ENCODE measurements around the gene ESPL1. TPM values are rescaled to one million over a fixed set of nuclear protein-coding genes. Genes with fewer than 3 reads are reported as not detected.

Gene ESPL1
- total RNA-seq, result 10 to 100 TPM; 88.4 to 90.2 TPM

GRCh38 chr12:53267999-53268629, at the start of gene ESPL1:
TSS of gene ESPL1 (plus strand) at chr12:53268299. CDS start at chr12:53268767, 468 bp downstream.
- POLR2A ChIA-PET, result interaction anchor here (0.7 to 7.0 kb wide), 28 partner anchors 9 to 408 kb away, joined by 3 to 93 read pairs (median 6); partner anchors contain the start of genes AAAS, ATP5MC2, CSAD and EIF4B
- CTCF ChIA-PET, result interaction anchor here (0.8 to 8.0 kb wide), 23 partner anchors 9 to 214 kb away, joined by 3 to 201 read pairs (median 5); partner anchors contain the start of genes AAAS, CSAD, PFDN5 and ZNF740
- H3K4me1 Mint-ChIP-seq, result peaks cover 53% of the 10 kb centered on the region
- peak within 1 kb of the TSS; percentile 98 for H3K4me3 Mint-ChIP-seq
- peak within 1 kb of the TSS; percentile 90 for H3K27ac Mint-ChIP-seq
- H3K36me3 Mint-ChIP-seq (ENCODE audit: low read depth), result peaks cover 44% of the 10 kb centered on the region
- peak; percentile 87 for DNase-seq
- H3K27me3 Mint-ChIP-seq, result no peaks in the 10 kb centered on the region
- H3K9me3 Mint-ChIP-seq, result no peaks in the 10 kb centered on the region

- ChIA-PET POLR2A (interaction anchor here (0.9 to 7.5 kb wide), 19 partner anchors 11 to 106 kb away, joined by 3 to 117 read pairs (median 6); partner anchors contain the start of genes AAAS, CSAD, ESPL1 and ITGB7), CTCF (interaction anchor here (0.6 to 15.2 kb wide), 13 partner anchors 9 to 290 kb away, joined by 3 to 211 read pairs (median 6); partner anchors contain the start of genes AAAS and ESPL1)
- Mint-ChIP-seq H3K27me3 (no peaks in the 10 kb centered on the region), H3K27ac (peak overlapping the region; percentile 90), H3K4me3 (peak overlapping the region; percentile 93), H3K36me3 (ENCODE audit: low read depth) (peaks cover 47% of the 10 kb centered on the region), H3K4me1 (peaks cover 80% of the 10 kb centered on the region), H3K9me3 (no peaks in the 10 kb centered on the region)
- DNase-seq, result no peak
These were observed 49.4 kb upstream of the ESPL1 start for GRCh38 chr12:53218551-53219291.

- Mint-ChIP-seq H3K27me3 (no peaks in the 10 kb centered on the region), H3K36me3 (ENCODE audit: low read depth) (peaks cover 40% of the 10 kb centered on the region), H3K9me3 (no peaks in the 10 kb centered on the region), H3K27ac (peak overlapping the region; percentile 90), H3K4me3 (peak overlapping the region; percentile 93), H3K4me1 (peaks cover 80% of the 10 kb centered on the region)
- DNase-seq, result peak; percentile 69
- CTCF ChIA-PET, result interaction anchor here (0.8 to 15.2 kb wide), 15 partner anchors 9 to 289 kb away, joined by 3 to 211 read pairs (median 4); partner anchors contain the start of genes AAAS and ESPL1
- POLR2A ChIA-PET, result interaction anchor here (0.9 to 7.5 kb wide), 24 partner anchors 12 to 282 kb away, joined by 3 to 117 read pairs (median 6); partner anchors contain the start of genes AAAS, CSAD, ESPL1 and ITGB7
These were observed 48.7 kb upstream of the ESPL1 start for GRCh38 chr12:53219292-53219955.

- Mint-ChIP-seq H3K27ac (peak overlapping the region; percentile 96), H3K9me3 (no peaks in the 10 kb centered on the region), H3K36me3 (ENCODE audit: low read depth) (peaks cover 34% of the 10 kb centered on the region), H3K4me1 (peaks cover 80% of the 10 kb centered on the region), H3K4me3 (peak overlapping the region; percentile 93), H3K27me3 (no peaks in the 10 kb centered on the region)
- DNase-seq, result peak; percentile 88
- ChIA-PET CTCF (interaction anchor here (0.9 to 15.2 kb wide), 14 partner anchors 9 to 289 kb away, joined by 3 to 211 read pairs (median 4); partner anchors contain the start of genes AAAS and ESPL1), POLR2A (interaction anchor here (0.7 to 7.5 kb wide), 25 partner anchors 13 to 281 kb away, joined by 3 to 117 read pairs (median 6); partner anchors contain the start of genes AAAS, CSAD, ESPL1 and ITGB7)
These were observed 48.0 kb upstream of the ESPL1 start for GRCh38 chr12:53219956-53220693.

GRCh38 chr12:53220694-53221202, 47.4 kb upstream of the ESPL1 start:
- H3K9me3 Mint-ChIP-seq, result no peaks in the 10 kb centered on the region
- peak overlapping the region; percentile 93 for H3K4me3 Mint-ChIP-seq
- H3K36me3 Mint-ChIP-seq (ENCODE audit: low read depth), result peaks cover 28% of the 10 kb centered on the region
- DNase-seq, result peak; percentile 88
- peaks cover 80% of the 10 kb centered on the region for H3K4me1 Mint-ChIP-seq
- CTCF ChIA-PET, result interaction anchor here (0.7 to 15.2 kb wide), 10 partner anchors 11 to 124 kb away, joined by 3 to 211 read pairs (median 6); partner anchors contain the start of genes AAAS and ESPL1
- POLR2A ChIA-PET, result interaction anchor here (0.7 to 7.5 kb wide), 19 partner anchors 12 to 280 kb away, joined by 3 to 117 read pairs (median 7); partner anchors contain the start of genes AAAS, CSAD, ESPL1 and ITGB7
- no peaks in the 10 kb centered on the region for H3K27me3 Mint-ChIP-seq
- peak overlapping the region; percentile 96 for H3K27ac Mint-ChIP-seq

GRCh38 chr12:53221203-53222080, 46.7 kb upstream of the ESPL1 start:
- Mint-ChIP-seq H3K36me3 (ENCODE audit: low read depth) (peaks cover 23% of the 10 kb centered on the region), H3K4me3 (peak overlapping the region; percentile 93), H3K4me1 (peaks cover 77% of the 10 kb centered on the region), H3K27ac (peak overlapping the region; percentile 96), H3K27me3 (no peaks in the 10 kb centered on the region), H3K9me3 (no peaks in the 10 kb centered on the region)
- peak; percentile 66 for DNase-seq
- POLR2A ChIA-PET, result interaction anchor here (0.8 to 7.5 kb wide), 12 partner anchors 8 to 100 kb away, joined by 3 to 117 read pairs (median 6); partner anchors contain the start of genes AAAS, CSAD, ESPL1 and ITGB7
- CTCF ChIA-PET, result interaction anchor here (0.7 to 15.2 kb wide), 6 partner anchors 11 to 124 kb away, joined by 3 to 211 read pairs (median 7); partner anchors contain the start of gene AAAS

GRCh38 chr12:53222170-53222721, 45.9 kb upstream of the ESPL1 start:
- Mint-ChIP-seq H3K36me3 (ENCODE audit: low read depth) (peaks cover 21% of the 10 kb centered on the region), H3K9me3 (no peaks in the 10 kb centered on the region), H3K27ac (peak overlapping the region; percentile 96), H3K4me1 (peaks cover 72% of the 10 kb centered on the region), H3K4me3 (peak overlapping the region; percentile 76), H3K27me3 (no peaks in the 10 kb centered on the region)
- no peak for DNase-seq
- CTCF ChIA-PET, result interaction anchor here (0.8 to 2.1 kb wide), 4 partner anchors 9 to 123 kb away, joined by 3 to 6 read pairs (median 4); partner anchors contain the start of gene AAAS
- POLR2A ChIA-PET, result interaction anchor here (0.8 to 7.5 kb wide), 9 partner anchors 8 to 45 kb away, joined by 3 to 93 read pairs (median 4); partner anchors contain the start of genes CSAD, ESPL1 and ZNF740

- no peak for DNase-seq
- no peaks in the 10 kb centered on the region for H3K27me3 Mint-ChIP-seq
- no peaks in the 10 kb centered on the region for H3K9me3 Mint-ChIP-seq
- peaks cover 21% of the 10 kb centered on the region for H3K36me3 Mint-ChIP-seq (ENCODE audit: low read depth)
- CTCF ChIA-PET, result interaction anchor here (0.8 to 2.1 kb wide), 4 partner anchors 9 to 98 kb away, joined by 3 to 6 read pairs (median 3); partner anchors contain the start of gene AAAS
- H3K4me3 Mint-ChIP-seq, result peak overlapping the region; percentile 76
- H3K27ac Mint-ChIP-seq, result peak overlapping the region; percentile 96
- H3K4me1 Mint-ChIP-seq, result peaks cover 66% of the 10 kb centered on the region
- POLR2A ChIA-PET, result interaction anchor here (0.7 to 7.5 kb wide), 13 partner anchors 9 to 278 kb away, joined by 3 to 93 read pairs (median 4); partner anchors contain the start of genes CSAD, ESPL1, TARBP2 and ZNF740
These were observed 45.3 kb upstream of the ESPL1 start for GRCh38 chr12:53222806-53223261.

GRCh38 chr12:53223389-53224060, 44.6 kb upstream of the ESPL1 start:
- ChIA-PET POLR2A (interaction anchor here (0.7 to 2.3 kb wide), 6 partner anchors 9 to 277 kb away, joined by 3 to 12 read pairs (median 4); partner anchors contain the start of genes ESPL1 and TARBP2), CTCF (interaction anchor here (0.8 to 2.1 kb wide), 4 partner anchors 10 to 98 kb away, joined by 3 to 6 read pairs (median 3); partner anchors contain the start of gene AAAS)
- Mint-ChIP-seq H3K27me3 (no peaks in the 10 kb centered on the region), H3K36me3 (ENCODE audit: low read depth) (peaks cover 15% of the 10 kb centered on the region), H3K9me3 (no peaks in the 10 kb centered on the region), H3K27ac (peak overlapping the region; percentile 96), H3K4me3 (peak overlapping the region; percentile 50), H3K4me1 (peaks cover 62% of the 10 kb centered on the region)
- DNase-seq, result no peak
